Astrocyte (in vitro differentiated cells and primary cell): ENCODE measurements around the gene PITPNM3. TPM values are rescaled to one million over a fixed set of nuclear protein-coding genes. Genes with fewer than 3 reads are reported as not detected.

Experiments used
- DNase-seq: peaks from one replicate; pipeline ENCODE4 v3.0.0-alpha.2; 2010; ENCODE audit warnings: low read depth
- FAIRE-seq: peaks from 2 replicates; lab custom pipeline; 2011; peaks lifted over from hg19 to GRCh38; lab: Jason Lieb, UNC
- H2AFZ ChIP-seq: 2 replicates; pipeline ENCODE4 v1.6.0; 2012; ENCODE audit warnings: low read depth, low read length, inconsistent platforms
- H3K27ac ChIP-seq: 2 replicates; pipeline ENCODE4 v1.5.1; 2011; ENCODE audit warnings: low read depth, low read length, inconsistent platforms
- H3K27me3 ChIP-seq: 2 replicates; pipeline ENCODE4 v1.6.0; 2011; ENCODE audit warnings: low read length, inconsistent platforms; ENCODE audit not compliant: insufficient read depth
- H3K36me3 ChIP-seq: 2 replicates; pipeline ENCODE4 v1.5.1; 2011; ENCODE audit warnings: low read length, inconsistent platforms; ENCODE audit not compliant: insufficient read depth
- H3K4me1 ChIP-seq: 2 replicates; pipeline ENCODE4 v1.5.1; 2011; ENCODE audit warnings: low read length, inconsistent platforms; ENCODE audit not compliant: insufficient read depth
- H3K4me2 ChIP-seq: 2 replicates; pipeline ENCODE4 v1.6.0; 2012; ENCODE audit warnings: low read length, inconsistent platforms
- H3K4me3 ChIP-seq: 2 replicates; pipeline ENCODE4 v1.5.1; 2011; ENCODE audit warnings: low read depth, mild to moderate bottlenecking, low read length, inconsistent platforms; ENCODE audit not compliant: insufficient read depth
- H3K79me2 ChIP-seq: 2 replicates; pipeline ENCODE4 v1.6.0; 2012; ENCODE audit warnings: mild to moderate bottlenecking, low read length, inconsistent platforms; ENCODE audit not compliant: insufficient read depth
- H3K9ac ChIP-seq: 2 replicates; pipeline ENCODE4 v1.6.0; 2012; ENCODE audit warnings: mild to moderate bottlenecking, low read length, inconsistent platforms
- H3K9me3 ChIP-seq: 2 replicates; pipeline ENCODE4 v1.5.1; 2012; ENCODE audit warnings: low read depth, mild to moderate bottlenecking, low read length, inconsistent platforms; ENCODE audit not compliant: insufficient read depth
- H4K20me1 ChIP-seq: 2 replicates; pipeline ENCODE4 v1.6.0; 2012; ENCODE audit warnings: low read length, inconsistent platforms; ENCODE audit not compliant: insufficient read depth
- H3K27ac Mint-ChIP-seq: one replicate; pipeline ENCODE4 v1.8.0; 2021; ENCODE audit warnings: mild to moderate bottlenecking, mixed read lengths; ENCODE audit not compliant: unreplicated experiment
- H3K27me3 Mint-ChIP-seq: one replicate; pipeline ENCODE4 v1.8.0; 2021; ENCODE audit warnings: low read depth, mixed read lengths; ENCODE audit not compliant: unreplicated experiment
- H3K36me3 Mint-ChIP-seq: one replicate; pipeline ENCODE4 v1.8.0; 2021; ENCODE audit warnings: low read depth, mixed read lengths; ENCODE audit not compliant: unreplicated experiment
- H3K4me1 Mint-ChIP-seq: one replicate; pipeline ENCODE4 v1.8.0; 2021; ENCODE audit warnings: low read depth, mixed read lengths; ENCODE audit not compliant: unreplicated experiment
- H3K4me3 Mint-ChIP-seq: one replicate; pipeline ENCODE4 v1.8.0; 2021; ENCODE audit warnings: mild to moderate bottlenecking, moderate library complexity, mixed read lengths; ENCODE audit not compliant: unreplicated experiment
- H3K9me3 Mint-ChIP-seq: one replicate; pipeline ENCODE4 v1.8.0; 2021; ENCODE audit warnings: mild to moderate bottlenecking, mixed read lengths; ENCODE audit not compliant: unreplicated experiment
- CTCF ChIP-seq: IDR thresholded peaks from 2 replicates; pipeline ENCODE4 v1.5.1; 2011; ENCODE audit warnings: low read depth, mild to moderate bottlenecking, inconsistent platforms, low read length, moderate library complexity; ENCODE audit not compliant: insufficient read depth
- EZH2 ChIP-seq: IDR thresholded peaks from 2 replicates; pipeline ENCODE4 v1.6.1; 2012; ENCODE audit warnings: mild to moderate bottlenecking, low read length, inconsistent platforms; ENCODE audit not compliant: insufficient read depth
- total RNA-seq: library from RNA; stranded (reverse); gene quantifications from 2 replicates; pipeline ENCODE4 v1.2.1, GENCODE V29; 2021

Gene PITPNM3
- total RNA-seq, 1 donor from 2014 or later = 1.3 TPM

GRCh38 chr17:6548034-6548433 lies 8.3 kb downstream of the PITPNM3 start:
- H3K36me3 ChIP-seq = no peaks in the 10 kb centered on the region
- peaks cover 18% of the 10 kb centered on the region for H3K27me3 ChIP-seq
- no peak overlapping the region for H2AFZ ChIP-seq
- FAIRE-seq (no peak), DNase-seq (no peak)
- H4K20me1 ChIP-seq = peaks cover 19% of the 10 kb centered on the region
- Mint-ChIP-seq H3K27me3 (peaks cover 72% of the 10 kb centered on the region), H3K36me3 (peaks cover under 1% of the 10 kb centered on the region), H3K27ac (no peak overlapping the region), H3K9me3 (peaks cover 2% of the 10 kb centered on the region), H3K4me1 (peaks cover 9% of the 10 kb centered on the region), H3K4me3 (no peak overlapping the region)
- no peak overlapping the region for H3K9ac ChIP-seq
- peaks cover 5% of the 10 kb centered on the region for H3K4me1 ChIP-seq
- no peak for TF ChIP-seq EZH2
- TF ChIP-seq CTCF = no peak
- no peak overlapping the region for H3K4me3 ChIP-seq
- no peaks in the 10 kb centered on the region for H3K9me3 ChIP-seq
- H3K79me2 ChIP-seq = no peaks in the 10 kb centered on the region
- H3K27ac ChIP-seq = no peak overlapping the region
- H3K4me2 ChIP-seq = peak overlapping the region; percentile 38

GRCh38 chr17:6547336-6547735 lies 9.0 kb downstream of the PITPNM3 start:
- TF ChIP-seq EZH2 (no peak), CTCF (no peak)
- no peak overlapping the region for H3K4me3 Mint-ChIP-seq

GRCh38 chr17:6546069-6546718 lies 10.2 kb downstream of the PITPNM3 start:
- TF ChIP-seq EZH2 (no peak), CTCF (no peak)

More at GRCh38 chr17:6547336-6547735, 9.0 kb downstream of the PITPNM3 start:
- H3K36me3 ChIP-seq = no peaks in the 10 kb centered on the region
- H3K79me2 ChIP-seq = no peaks in the 10 kb centered on the region
- no peaks in the 10 kb centered on the region for H3K36me3 Mint-ChIP-seq
- no peak for FAIRE-seq
- H2AFZ ChIP-seq = no peak overlapping the region
- H3K4me1 Mint-ChIP-seq = peaks cover 8% of the 10 kb centered on the region
- H3K9me3 ChIP-seq = no peaks in the 10 kb centered on the region
- H3K9me3 Mint-ChIP-seq = peaks cover 2% of the 10 kb centered on the region
- no peak overlapping the region for H3K9ac ChIP-seq
- peaks cover 5% of the 10 kb centered on the region for H3K4me1 ChIP-seq
- no peak overlapping the region for H3K27ac Mint-ChIP-seq
- H3K4me2 ChIP-seq = no peak overlapping the region
- no peak for DNase-seq
- peaks cover 73% of the 10 kb centered on the region for H3K27me3 Mint-ChIP-seq
- H4K20me1 ChIP-seq = peaks cover 19% of the 10 kb centered on the region
- no peak overlapping the region for H3K27ac ChIP-seq
- H3K4me3 ChIP-seq = no peak overlapping the region
- H3K27me3 ChIP-seq = peaks cover 18% of the 10 kb centered on the region

More at GRCh38 chr17:6546069-6546718, 10.2 kb downstream of the PITPNM3 start:
- Mint-ChIP-seq H3K27me3 (peaks cover 83% of the 10 kb centered on the region), H3K27ac (no peak overlapping the region), H3K9me3 (peaks cover 2% of the 10 kb centered on the region), H3K4me3 (no peak overlapping the region), H3K36me3 (no peaks in the 10 kb centered on the region), H3K4me1 (peaks cover 8% of the 10 kb centered on the region)
- Histone ChIP-seq H3K9ac (no peak overlapping the region), H3K9me3 (no peaks in the 10 kb centered on the region), H3K27me3 (peaks cover 21% of the 10 kb centered on the region), H3K27ac (no peak overlapping the region), H3K4me1 (peaks cover 5% of the 10 kb centered on the region), H3K4me3 (no peak overlapping the region), H3K79me2 (no peaks in the 10 kb centered on the region), H4K20me1 (peaks cover 19% of the 10 kb centered on the region), H2AFZ (no peak overlapping the region), H3K36me3 (no peaks in the 10 kb centered on the region), H3K4me2 (no peak overlapping the region)
- DNase-seq (peak; percentile 86), FAIRE-seq (no peak)
